ENCODE measurements around the gene EMP2.
"Not testable (repeated sequence)": the region's sequence is repeated elsewhere in the genome, so short reads cannot be mapped to it uniquely, and the experiment has no call there.

The EMP2 gene

GRCh38 chr16:10579965-10580882 is at the start of gene EMP2:
EMP2 (minus strand) TSS chr16:10580598; CDS start chr16:10547617, 32,981 bp downstream.
- H3K36me3 ChIP-seq (ENCODE audit: control insufficient read depth in 1 of 2, insufficient read depth in 2 of 2, low read length in 2 of 2), result no peaks in the 10 kb centered on the region
- H3K27ac ChIP-seq (ENCODE audit: low read depth, low read length), result peak within 1 kb of the TSS; percentile 87
- peak within 1 kb of the TSS; percentile 68 to 82 for H3K4me3 ChIP-seq (ENCODE audit: low read depth in 1 of 2, low read length in 2 of 2)
- H3K4me1 ChIP-seq (ENCODE audit: control insufficient read depth in 1 of 2, insufficient read depth in 2 of 2, low read length in 2 of 2), result peaks cover 27 to 29% of the 10 kb centered on the region in 2 donors
- H3K9ac ChIP-seq (ENCODE audit: low read depth in 1 of 2, low read length in 2 of 2), result peak within 1 kb of the TSS; percentile 78 to 95
- H3K27me3 ChIP-seq (ENCODE audit: control insufficient read depth in 1 of 2, insufficient read depth in 2 of 2, low read length in 2 of 2), result no peaks in the 10 kb centered on the region
- H3K9me3 ChIP-seq (ENCODE audit: control insufficient read depth in 1 of 2, low read length in 2 of 2), result no peaks in the 10 kb centered on the region

GRCh38 chr16:10629592-10629963 is 49.2 kb upstream of the EMP2 start:
- Histone ChIP-seq H3K36me3 (ENCODE audit: control insufficient read depth in 1 of 2, insufficient read depth in 2 of 2, low read length in 2 of 2) (no peaks in the 10 kb centered on the region), H3K4me1 (ENCODE audit: control insufficient read depth in 1 of 2, insufficient read depth in 2 of 2, low read length in 2 of 2) (peaks cover 6 to 8% of the 10 kb centered on the region in 2 donors), H3K27me3 (ENCODE audit: control insufficient read depth in 1 of 2, insufficient read depth in 2 of 2, low read length in 2 of 2) (peaks cover 0 to 4% of the 10 kb centered on the region in 2 donors), H3K9ac (ENCODE audit: low read depth in 1 of 2, low read length in 2 of 2) (no peak overlapping the region), H3K4me3 (ENCODE audit: low read depth in 1 of 2, low read length in 2 of 2) (no peak overlapping the region), H3K9me3 (ENCODE audit: control insufficient read depth in 1 of 2, low read length in 2 of 2) (no peaks in the 10 kb centered on the region), H3K27ac (ENCODE audit: low read depth, low read length) (no peak overlapping the region)

GRCh38 chr16:10625595-10626357 is 45.4 kb upstream of the EMP2 start:
- no peak overlapping the region for H3K4me3 ChIP-seq (ENCODE audit: low read depth in 1 of 2, low read length in 2 of 2)
- no peak overlapping the region for H3K9ac ChIP-seq (ENCODE audit: low read depth in 1 of 2, low read length in 2 of 2)
- H3K4me1 ChIP-seq (ENCODE audit: control insufficient read depth in 1 of 2, insufficient read depth in 2 of 2, low read length in 2 of 2), result peaks cover 6 to 16% of the 10 kb centered on the region in 2 donors
- H3K27ac ChIP-seq (ENCODE audit: low read depth, low read length), result no peak overlapping the region
- no peaks in the 10 kb centered on the region for H3K9me3 ChIP-seq (ENCODE audit: control insufficient read depth in 1 of 2, low read length in 2 of 2)
- no peaks in the 10 kb centered on the region for H3K36me3 ChIP-seq (ENCODE audit: control insufficient read depth in 1 of 2, insufficient read depth in 2 of 2, low read length in 2 of 2)
- no peaks in the 10 kb centered on the region for H3K27me3 ChIP-seq (ENCODE audit: control insufficient read depth in 1 of 2, insufficient read depth in 2 of 2, low read length in 2 of 2)

- Histone ChIP-seq H3K4me3 (ENCODE audit: low read depth in 1 of 2, low read length in 2 of 2) (no peak overlapping the region), H3K27me3 (ENCODE audit: control insufficient read depth in 1 of 2, insufficient read depth in 2 of 2, low read length in 2 of 2) (no peaks in the 10 kb centered on the region), H3K4me1 (ENCODE audit: control insufficient read depth in 1 of 2, insufficient read depth in 2 of 2, low read length in 2 of 2) (peaks cover 9 to 16% of the 10 kb centered on the region in 2 donors), H3K9me3 (ENCODE audit: control insufficient read depth in 1 of 2, low read length in 2 of 2) (no peaks in the 10 kb centered on the region), H3K36me3 (ENCODE audit: control insufficient read depth in 1 of 2, insufficient read depth in 2 of 2, low read length in 2 of 2) (no peaks in the 10 kb centered on the region), H3K9ac (ENCODE audit: low read depth in 1 of 2, low read length in 2 of 2) (no peak overlapping the region), H3K27ac (ENCODE audit: low read depth, low read length) (no peak overlapping the region)
Observed at GRCh38 chr16:10624527-10624926, 44.1 kb upstream of the EMP2 start.

GRCh38 chr16:10623059-10623458 is 42.7 kb upstream of the EMP2 start:
- Histone ChIP-seq H3K9ac (ENCODE audit: low read depth in 1 of 2, low read length in 2 of 2) (no peak overlapping the region), H3K4me3 (ENCODE audit: low read depth in 1 of 2, low read length in 2 of 2) (no peak overlapping the region), H3K9me3 (ENCODE audit: control insufficient read depth in 1 of 2, low read length in 2 of 2) (no peaks in the 10 kb centered on the region), H3K27me3 (ENCODE audit: control insufficient read depth in 1 of 2, insufficient read depth in 2 of 2, low read length in 2 of 2) (no peaks in the 10 kb centered on the region), H3K4me1 (ENCODE audit: control insufficient read depth in 1 of 2, insufficient read depth in 2 of 2, low read length in 2 of 2) (peaks cover 18 to 28% of the 10 kb centered on the region in 2 donors), H3K27ac (ENCODE audit: low read depth, low read length) (no peak overlapping the region), H3K36me3 (ENCODE audit: control insufficient read depth in 1 of 2, insufficient read depth in 2 of 2, low read length in 2 of 2) (no peaks in the 10 kb centered on the region)

- Histone ChIP-seq H3K9me3 (ENCODE audit: control insufficient read depth in 1 of 2, low read length in 2 of 2) (no peaks in the 10 kb centered on the region), H3K36me3 (ENCODE audit: control insufficient read depth in 1 of 2, insufficient read depth in 2 of 2, low read length in 2 of 2) (no peaks in the 10 kb centered on the region), H3K4me1 (ENCODE audit: control insufficient read depth in 1 of 2, insufficient read depth in 2 of 2, low read length in 2 of 2) (peaks cover 25 to 36% of the 10 kb centered on the region in 2 donors), H3K27me3 (ENCODE audit: control insufficient read depth in 1 of 2, insufficient read depth in 2 of 2, low read length in 2 of 2) (no peaks in the 10 kb centered on the region), H3K9ac (ENCODE audit: low read depth in 1 of 2, low read length in 2 of 2) (no peak overlapping the region), H3K4me3 (ENCODE audit: low read depth in 1 of 2, low read length in 2 of 2) (no peak overlapping the region), H3K27ac (ENCODE audit: low read depth, low read length) (no peak overlapping the region)
Observed at GRCh38 chr16:10622036-10622921, 41.9 kb upstream of the EMP2 start.

GRCh38 chr16:10621216-10621949 is 41.0 kb upstream of the EMP2 start:
- not testable (repeated sequence) for H3K9me3 ChIP-seq (ENCODE audit: control insufficient read depth in 1 of 2, low read length in 2 of 2); H3K27ac ChIP-seq (ENCODE audit: low read depth, low read length); H3K36me3 ChIP-seq (ENCODE audit: control insufficient read depth in 1 of 2, insufficient read depth in 2 of 2, low read length in 2 of 2); H3K27me3 ChIP-seq (ENCODE audit: control insufficient read depth in 1 of 2, insufficient read depth in 2 of 2, low read length in 2 of 2); H3K9ac ChIP-seq (ENCODE audit: low read depth in 1 of 2, low read length in 2 of 2); H3K4me3 ChIP-seq (ENCODE audit: low read depth in 1 of 2, low read length in 2 of 2)
- H3K4me1 ChIP-seq (ENCODE audit: control insufficient read depth in 1 of 2, insufficient read depth in 2 of 2, low read length in 2 of 2), result peaks cover 33 to 43% of the 10 kb centered on the region in 2 donors

GRCh38 chr16:10620120-10620519 is 39.7 kb upstream of the EMP2 start:
- H3K27me3 ChIP-seq (ENCODE audit: control insufficient read depth in 1 of 2, insufficient read depth in 2 of 2, low read length in 2 of 2), result no peaks in the 10 kb centered on the region
- no peak overlapping the region for H3K27ac ChIP-seq (ENCODE audit: low read depth, low read length)
- H3K4me1 ChIP-seq (ENCODE audit: control insufficient read depth in 1 of 2, insufficient read depth in 2 of 2, low read length in 2 of 2), result peaks cover 30 to 43% of the 10 kb centered on the region in 2 donors
- no peaks in the 10 kb centered on the region for H3K36me3 ChIP-seq (ENCODE audit: control insufficient read depth in 1 of 2, insufficient read depth in 2 of 2, low read length in 2 of 2)
- no peaks in the 10 kb centered on the region for H3K9me3 ChIP-seq (ENCODE audit: control insufficient read depth in 1 of 2, low read length in 2 of 2)
- H3K4me3 ChIP-seq (ENCODE audit: low read depth in 1 of 2, low read length in 2 of 2), result peak overlapping the region in 1 of 2 donors; percentile 58
- H3K9ac ChIP-seq (ENCODE audit: low read depth in 1 of 2, low read length in 2 of 2), result peak overlapping the region in 1 of 2 donors; percentile 14

- Histone ChIP-seq H3K4me1 (ENCODE audit: control insufficient read depth in 1 of 2, insufficient read depth in 2 of 2, low read length in 2 of 2) (peaks cover 30 to 43% of the 10 kb centered on the region in 2 donors), H3K9me3 (ENCODE audit: control insufficient read depth in 1 of 2, low read length in 2 of 2) (no peaks in the 10 kb centered on the region), H3K27ac (ENCODE audit: low read depth, low read length) (no peak overlapping the region), H3K9ac (ENCODE audit: low read depth in 1 of 2, low read length in 2 of 2) (peak overlapping the region; percentile 14 to 51), H3K27me3 (ENCODE audit: control insufficient read depth in 1 of 2, insufficient read depth in 2 of 2, low read length in 2 of 2) (no peaks in the 10 kb centered on the region), H3K36me3 (ENCODE audit: control insufficient read depth in 1 of 2, insufficient read depth in 2 of 2, low read length in 2 of 2) (no peaks in the 10 kb centered on the region), H3K4me3 (ENCODE audit: low read depth in 1 of 2, low read length in 2 of 2) (peak overlapping the region; percentile 54 to 58)
Observed at GRCh38 chr16:10619271-10619849, 39.0 kb upstream of the EMP2 start.

Measured in duodenal mucosa (tissue), 2 donors.